ENCODE results near the gene CLUH.

DNA sequence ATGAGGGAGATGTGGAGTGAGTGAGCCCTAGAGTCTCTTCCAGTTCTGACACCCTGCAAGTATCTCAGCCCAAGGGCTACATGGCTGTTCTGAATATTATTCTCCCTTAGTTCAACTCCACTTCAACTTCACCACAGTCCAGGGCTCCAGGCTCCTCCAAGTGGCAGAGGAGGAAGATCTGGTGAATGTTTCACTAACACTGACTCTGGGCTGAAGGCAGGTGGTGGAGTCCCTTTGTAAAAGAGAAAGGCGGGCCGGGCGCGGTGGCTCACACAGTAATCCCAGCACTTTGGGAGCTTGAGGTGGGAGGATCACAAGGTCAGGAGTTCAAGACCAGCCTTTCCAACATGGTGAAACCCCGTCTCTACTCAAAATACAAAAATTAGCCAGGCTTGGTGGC lies 24.3 kb upstream of the CLUH start:
- TF ChIP-seq EZH2 (IDR thresholded peaks at IDR 0.05; ENCODE audit: insufficient read depth, poor library complexity, severe bottlenecking): no peak
- TF ChIP-seq EZH2phosphoT487 (IDR thresholded peaks at IDR 0.05; ENCODE audit: insufficient read depth, low read depth): no peak
